Vagina (tissue), 2 donors: ENCODE data around the gene RSF1.

ENCODE experiments used
- CTCF ChIP-seq, 3 experiments: fragments of 450-650 bp in 2 of 3; fragments of 200-600 bp in 1 of 3; sonication (generic) in 1 of 3; IDR thresholded peaks; one replicate each; pipeline ENCODE4 v1.5.1; 2017 to 2019; ENCODE audit warnings: antibody characterized with exemption in 3 of 3, mild to moderate bottlenecking in 2 of 3, moderate library complexity in 2 of 3
- POLR2A ChIP-seq, 2 donors: fragments of 450-650 bp; IDR thresholded peaks; one replicate each; pipeline ENCODE4 v1.6.1; 2017; ENCODE audit warnings: antibody characterized with exemption in 2 of 2, mild to moderate bottlenecking in 2 of 2, moderate library complexity in 2 of 2

GRCh38 chr11:77734890-77735289, 85.6 kb downstream of the RSF1 start:
- TF ChIP-seq CTCF (IDR thresholded peaks at IDR 0.05) (no peak), POLR2A (IDR thresholded peaks at IDR 0.05) (no peak)
